OCI-LY7 (cell line): ENCODE results near the gene POLDIP3. TPM values are rescaled to one million over a fixed set of nuclear protein-coding genes. Genes with fewer than 3 reads are reported as not detected.
A peak's percentile ranks its signal among the peaks of the same experiment; 100 is the strongest.

Source experiments
- BruUV-seq: library from RNA; stranded (reverse); fragments of 400-500 nt; replicated peaks from 2 replicates; lab custom pipeline; 2021; lab: Mats Ljungman, UMichigan
- CTCF ChIA-PET: fragments of 300-600 bp; sonication (Branson Sonifier 250); formaldehyde crosslinking; loops from one replicate; lab custom pipeline; 2022; ENCODE audit warnings: antibody characterized with exemption; ENCODE audit not compliant: unreplicated experiment; lab: Charles Lee
- POLR2A ChIA-PET: fragments of 300-600 bp; sonication (Branson Sonifier 250); formaldehyde crosslinking; loops from one replicate; lab custom pipeline; 2022; ENCODE audit warnings: antibody characterized with exemption; lab: Charles Lee
- DNase-seq: peaks from one replicate; pipeline ENCODE4 v3.0.0-alpha.2; 2015; ENCODE audit warnings: low spot score
- H2AFZ ChIP-seq: fragments of 200-600 bp; sonication (generic), shearing (Covaris generic); 2 replicates; pipeline ENCODE4 v1.6.1; 2014; ENCODE audit warnings: mild to moderate bottlenecking, antibody characterized with exemption, low read length, moderate library complexity
- H3K27ac ChIP-seq: fragments of 200-600 bp; sonication (generic); 2 replicates; pipeline ENCODE4 v1.5.1; 2014; ENCODE audit warnings: mixed run types, low read depth, mild to moderate bottlenecking, moderate library complexity, low read length, inconsistent platforms; ENCODE audit not compliant: poor library complexity, severe bottlenecking
- H3K36me3 ChIP-seq: fragments of 200-600 bp; sonication (generic); 2 replicates; pipeline ENCODE4 v1.6.1; 2014; ENCODE audit warnings: mild to moderate bottlenecking, antibody characterized with exemption, low read length, moderate library complexity, mixed read lengths; ENCODE audit not compliant: insufficient read depth
- H3K4me1 ChIP-seq: fragments of 200-600 bp; sonication (generic); 2 replicates; pipeline ENCODE4 v1.5.1; 2014; ENCODE audit warnings: mild to moderate bottlenecking, low read length; ENCODE audit not compliant: insufficient read depth, poor library complexity, severe bottlenecking
- H3K4me2 ChIP-seq: fragments of 200-600 bp; sonication (generic); 2 replicates; pipeline ENCODE4 v1.6.1; 2014; ENCODE audit warnings: mild to moderate bottlenecking, low read length
- H3K4me3 ChIP-seq: fragments of 200-600 bp; sonication (generic); 2 replicates; pipeline ENCODE4 v1.5.1; 2014; ENCODE audit warnings: mild to moderate bottlenecking, low read depth, low read length; ENCODE audit not compliant: poor library complexity, severe bottlenecking
- H3K79me2 ChIP-seq: fragments of 200-600 bp; sonication (generic); 2 replicates; pipeline ENCODE4 v1.6.1; 2016; ENCODE audit warnings: low read depth, mild to moderate bottlenecking, low read length, moderate library complexity, mixed read lengths; ENCODE audit not compliant: insufficient read depth
- H3K9me2 ChIP-seq: fragments of 200-600 bp; sonication (generic); 2 replicates; pipeline ENCODE4 v1.6.1; 2016; ENCODE audit warnings: mild to moderate bottlenecking, low read length, mixed read lengths; ENCODE audit not compliant: insufficient read depth
- H3K9me3 ChIP-seq: fragments of 200-600 bp; sonication (generic); 2 replicates; pipeline ENCODE4 v1.6.1; 2014; ENCODE audit warnings: mild to moderate bottlenecking, mixed run types, low read length, mixed read lengths
- H4K20me1 ChIP-seq: fragments of 200-600 bp; sonication (generic); 2 replicates; pipeline ENCODE4 v1.6.1; 2014; ENCODE audit warnings: mild to moderate bottlenecking, antibody characterized with exemption, low read length, moderate library complexity, mixed read lengths; ENCODE audit not compliant: insufficient read depth
- CTCF ChIP-seq: fragments of 200-600 bp; sonication (generic); conservative IDR thresholded peaks from 2 replicates; pipeline ENCODE4 v1.5.1; 2014; ENCODE audit warnings: mild to moderate bottlenecking, antibody characterized with exemption, low read length, moderate library complexity, mixed read lengths
- EZH2phosphoT487 ChIP-seq: fragments of 200-600 bp; sonication (generic); IDR thresholded peaks from 2 replicates; pipeline ENCODE4 v1.6.1; 2018; ENCODE audit warnings: low read depth, borderline replicate concordance, mild to moderate bottlenecking, mixed run types, antibody characterized with exemption, low read length, moderate library complexity, mixed read lengths
- intact Hi-C: fragments of 100-400 bp; cut with micrococcal nuclease; formaldehyde crosslinking; loops from one replicate; pipeline ENCODE4 v1.10.0; 2022; ENCODE audit not compliant: unreplicated experiment
- total RNA-seq, 2 experiments: library from RNA; depleted of rRNA in 1 of 2; stranded (reverse); fragments of >200 nt in 1 of 2; shearing (Covaris generic) in 1 of 2; gene quantifications; 2 replicates each; pipeline ENCODE4 v1.2.3, GENCODE V29; 2014 to 2022

Gene POLDIP3
- total RNA-seq, 2 experiments from 2014 or later = 70.7 to 73.5 TPM

GRCh38 chr22:42648017-42648367 lies 33.3 kb upstream of the POLDIP3 start:
- Histone ChIP-seq H3K27ac (no peak overlapping the region), H3K9me2 (no peaks in the 10 kb centered on the region), H3K79me2 (peaks cover 23% of the 10 kb centered on the region; the same call in 1 of the 2 replicates), H3K36me3 (no peaks in the 10 kb centered on the region), H3K9me3 (no peaks in the 10 kb centered on the region), H3K4me1 (peaks cover 33% of the 10 kb centered on the region), H4K20me1 (peaks cover 6% of the 10 kb centered on the region; the same call in 1 of the 2 replicates), H2AFZ (no peak overlapping the region), H3K4me3 (peak overlapping the region; percentile 100), H3K4me2 (peak overlapping the region; percentile 87)
- no peak for DNase-seq
- TF ChIP-seq EZH2phosphoT487 = no peak
- TF ChIP-seq CTCF = no peak
- CTCF ChIA-PET = no interaction called here
- no TSS peak for BruUV-seq
- POLR2A ChIA-PET = no interaction called here
- intact Hi-C loops = loop anchor here (2.0 kb wide), 1 partner anchor 25 kb away; no protein-coding TSS in a partner anchor

GRCh38 chr22:42646569-42647525 lies 32.2 kb upstream of the POLDIP3 start:
- H3K4me3 ChIP-seq = no peak overlapping the region
- BruUV-seq = no TSS peak
- H4K20me1 ChIP-seq = peaks cover 6% of the 10 kb centered on the region; the same call in 1 of the 2 replicates
- H3K79me2 ChIP-seq = peaks cover 27% of the 10 kb centered on the region; the same call in 1 of the 2 replicates
- POLR2A ChIA-PET = no interaction called here
- no peaks in the 10 kb centered on the region for H3K9me3 ChIP-seq
- no peaks in the 10 kb centered on the region for H3K36me3 ChIP-seq
- peak overlapping the region; percentile 37; the same call in 1 of the 2 replicates for H3K4me2 ChIP-seq
- CTCF ChIA-PET = no interaction called here
- no peak for DNase-seq
- TF ChIP-seq EZH2phosphoT487 = no peak
- no peak for TF ChIP-seq CTCF
- peaks cover 33% of the 10 kb centered on the region for H3K4me1 ChIP-seq
- H2AFZ ChIP-seq = no peak overlapping the region
- intact Hi-C loops = no loop called here
- no peak overlapping the region for H3K27ac ChIP-seq
- no peaks in the 10 kb centered on the region for H3K9me2 ChIP-seq
